A673 (cell line): ENCODE measurements around the gene RMDN3.

Source experiments
- CTCF ChIP-seq: fragments of 300-800, 200-600 bp; sonication (generic); conservative IDR thresholded peaks from 2 replicates; pipeline ENCODE4 v1.5.1; 2017; ENCODE audit warnings: low read depth, mild to moderate bottlenecking, antibody characterized with exemption, low read length, moderate library complexity, mixed read lengths
- EZH2 ChIP-seq: fragments of 200-600 bp; sonication (generic); IDR thresholded peaks from 2 replicates; pipeline ENCODE4 v1.6.1; 2017; ENCODE audit warnings: borderline replicate concordance, low read depth, mild to moderate bottlenecking, mixed read lengths, antibody characterized with exemption, low read length; ENCODE audit not compliant: poor library complexity, severe bottlenecking

- TF ChIP-seq CTCF (no peak), EZH2 (no peak)
Observed at GRCh38 chr15:40722354-40722753, 32.7 kb downstream of the RMDN3 start.
